Adrenal gland (tissue), 5 donors: ENCODE results near the gene PTDSS2.

Experiments used
- POLR2A ChIP-seq, 2 donors: fragments of 450-650 bp; IDR thresholded peaks; one replicate each; pipeline ENCODE4 v1.6.1; 2017; ENCODE audit warnings: antibody characterized with exemption in 2 of 2, mild to moderate bottlenecking in 2 of 2, moderate library complexity in 1 of 2
- TF ChIP-seq, protein P1 (sequence below), 6 experiments: fragments of 450-650 bp in 4 of 6; fragments of 200-600 bp in 2 of 6; sonication (generic) in 1 of 6; IDR thresholded peaks; 1 replicate in 5 of 6; 2 replicates in 1 of 6; pipeline versions ENCODE4 v1.5.1 to v1.8.0; 2016 to 2021; ENCODE audit warnings: antibody characterized with exemption in 6 of 6, mild to moderate bottlenecking in 2 of 6, moderate library complexity in 1 of 6
- donor health status: DM: no; HTN: no; CAD: no.

DNA sequence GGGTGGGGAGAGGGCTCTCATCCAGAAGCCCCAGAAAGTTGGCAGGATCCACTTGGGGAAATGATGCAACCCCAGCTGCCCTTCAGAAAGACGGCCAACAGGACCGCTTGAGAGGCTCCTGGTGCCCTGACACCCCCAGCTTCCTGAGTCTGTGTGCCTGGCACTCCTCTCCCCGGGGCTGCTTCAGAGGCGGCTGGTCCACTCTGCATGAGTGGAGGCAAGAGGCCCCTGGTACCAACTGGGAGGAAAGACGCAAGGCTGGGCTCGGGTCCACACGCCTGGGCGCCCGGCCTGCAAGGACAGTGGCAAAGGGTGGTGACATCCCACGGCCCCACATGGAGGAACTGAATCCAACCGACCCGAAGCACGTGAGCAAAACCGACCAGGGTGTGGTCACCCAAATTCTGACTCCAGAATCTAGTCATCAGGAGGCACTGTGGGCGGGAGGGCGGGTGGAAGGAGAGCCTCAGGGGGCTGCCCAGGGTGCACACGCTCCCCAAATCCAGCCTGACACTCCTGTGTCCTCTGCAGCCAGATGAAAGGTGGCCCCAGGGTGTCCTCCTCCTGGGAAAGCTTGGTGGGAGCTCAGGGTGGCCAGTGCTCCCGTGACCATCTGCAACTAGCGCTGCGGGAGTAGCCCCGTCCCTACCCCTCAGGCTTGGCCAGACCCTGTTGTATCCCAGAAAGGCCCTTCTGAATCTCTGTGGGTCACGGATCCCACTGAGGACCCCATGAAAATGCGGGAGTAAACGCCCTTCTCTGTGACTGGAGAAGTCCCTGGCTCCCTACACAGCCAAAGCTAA is 53.3 kb downstream of the PTDSS2 start:
- TF ChIP-seq, protein P1, sequence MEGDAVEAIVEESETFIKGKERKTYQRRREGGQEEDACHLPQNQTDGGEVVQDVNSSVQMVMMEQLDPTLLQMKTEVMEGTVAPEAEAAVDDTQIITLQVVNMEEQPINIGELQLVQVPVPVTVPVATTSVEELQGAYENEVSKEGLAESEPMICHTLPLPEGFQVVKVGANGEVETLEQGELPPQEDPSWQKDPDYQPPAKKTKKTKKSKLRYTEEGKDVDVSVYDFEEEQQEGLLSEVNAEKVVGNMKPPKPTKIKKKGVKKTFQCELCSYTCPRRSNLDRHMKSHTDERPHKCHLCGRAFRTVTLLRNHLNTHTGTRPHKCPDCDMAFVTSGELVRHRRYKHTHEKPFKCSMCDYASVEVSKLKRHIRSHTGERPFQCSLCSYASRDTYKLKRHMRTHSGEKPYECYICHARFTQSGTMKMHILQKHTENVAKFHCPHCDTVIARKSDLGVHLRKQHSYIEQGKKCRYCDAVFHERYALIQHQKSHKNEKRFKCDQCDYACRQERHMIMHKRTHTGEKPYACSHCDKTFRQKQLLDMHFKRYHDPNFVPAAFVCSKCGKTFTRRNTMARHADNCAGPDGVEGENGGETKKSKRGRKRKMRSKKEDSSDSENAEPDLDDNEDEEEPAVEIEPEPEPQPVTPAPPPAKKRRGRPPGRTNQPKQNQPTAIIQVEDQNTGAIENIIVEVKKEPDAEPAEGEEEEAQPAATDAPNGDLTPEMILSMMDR (IDR thresholded peaks at IDR 0.05) = no peak
- no peak for TF ChIP-seq POLR2A (IDR thresholded peaks at IDR 0.05)
